GM19372 (cell line): ENCODE data around the gene PAX3.

Experiments
- ATAC-seq: cut with Tn5 transposase; IDR thresholded peaks from one replicate; pipeline ENCODE4 v1.9.1; 2021; ENCODE audit warnings: mild to moderate bottlenecking, low read depth, moderate library complexity; ENCODE audit not compliant: unreplicated experiment

PAX3 gene

DNA sequence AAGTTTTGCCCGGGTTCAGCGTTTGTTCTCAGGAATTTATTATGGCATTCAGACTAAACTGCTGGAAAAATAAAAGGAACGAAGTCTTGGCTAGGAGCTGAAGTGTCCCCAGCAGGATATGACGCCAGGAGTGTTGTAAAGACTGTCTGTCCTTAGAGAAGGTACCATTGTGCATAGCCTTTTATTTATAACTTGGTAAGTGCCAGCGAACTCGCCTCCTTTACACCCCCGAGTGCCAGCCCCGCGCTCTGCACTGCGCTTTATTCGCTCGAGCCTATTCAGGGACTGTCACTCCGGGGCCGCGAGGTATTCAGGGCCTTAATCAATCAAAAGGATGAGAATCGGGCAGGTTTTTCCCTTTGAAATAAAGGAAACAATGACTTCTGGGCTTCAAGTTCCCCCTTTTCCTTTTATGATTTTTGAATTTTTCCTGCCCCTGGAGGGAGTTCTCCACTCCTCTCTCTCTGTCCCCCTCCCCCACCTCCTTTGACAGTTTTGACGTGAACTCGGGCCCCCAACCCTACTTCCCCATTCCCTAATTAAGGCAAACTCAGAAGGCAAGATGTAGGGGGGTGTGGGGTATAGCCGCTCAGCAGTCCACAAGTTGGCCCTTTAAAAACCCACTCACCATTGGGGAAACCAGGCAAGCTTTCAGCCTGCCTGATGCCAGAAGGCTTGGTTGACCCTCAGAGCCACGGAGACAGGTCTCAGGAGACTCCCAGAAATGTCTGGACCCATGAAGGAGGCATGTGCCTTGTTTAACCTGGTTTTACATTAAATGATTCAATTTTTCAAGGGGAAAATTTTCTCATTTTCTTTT, 1.3 kb upstream of the PAX3 start:
- no peak for ATAC-seq

DNA sequence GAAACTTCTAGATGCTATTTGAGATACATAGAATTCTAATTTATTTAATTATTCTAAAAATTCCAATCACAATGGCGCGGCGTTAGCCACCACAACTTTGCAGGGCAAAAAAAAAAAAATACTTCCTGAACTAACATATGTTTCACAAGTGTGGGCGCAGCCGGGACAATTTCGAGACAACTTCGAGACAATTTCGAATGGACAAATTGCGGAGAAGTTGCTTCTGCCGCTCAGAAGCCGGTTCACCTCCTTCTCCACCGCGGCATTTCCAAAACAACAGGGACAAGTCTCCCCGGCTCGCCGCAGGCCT, 842 bp downstream of the PAX3 start:
- no peak for ATAC-seq

GRCh38 chr2:222297600-222297935, 1.2 kb downstream of the PAX3 start:
- no peak for ATAC-seq

DNA sequence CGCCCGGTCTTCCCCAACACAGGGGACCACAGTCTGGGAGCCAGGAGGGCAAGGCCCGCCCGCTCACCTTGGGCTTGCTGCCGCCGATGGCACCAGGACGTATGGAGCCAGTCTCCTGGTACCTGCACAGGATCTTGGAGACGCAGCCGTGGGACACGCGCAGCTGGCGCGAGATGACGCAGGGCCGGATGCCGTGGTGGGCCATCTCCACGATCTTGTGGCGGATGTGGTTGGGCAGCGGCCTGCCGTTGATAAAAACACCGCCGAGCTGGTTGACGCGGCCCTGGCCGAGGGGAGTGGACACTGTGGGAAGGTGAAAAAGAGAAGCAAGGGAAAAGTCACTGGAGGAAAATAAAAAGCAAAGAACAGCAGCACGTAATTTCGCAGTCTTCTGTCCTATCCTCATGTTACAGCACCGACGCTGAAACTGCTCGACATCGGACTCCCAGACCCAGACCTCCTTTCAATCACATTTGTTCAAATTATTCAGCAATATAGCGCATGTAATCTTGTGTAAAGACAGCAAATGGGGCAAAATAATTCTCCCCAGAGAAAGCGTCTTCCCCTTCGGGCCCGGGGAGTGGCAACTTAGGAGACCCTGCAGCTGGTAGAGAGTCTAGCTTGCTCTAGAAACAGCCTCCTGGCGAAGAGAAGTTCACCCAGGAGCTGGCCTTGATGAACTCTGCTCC, 1.7 kb downstream of the PAX3 start:
- no peak for ATAC-seq

- no peak for ATAC-seq
These were observed 2.5 kb downstream of the PAX3 start for GRCh38 chr2:222296311-222296741.

DNA sequence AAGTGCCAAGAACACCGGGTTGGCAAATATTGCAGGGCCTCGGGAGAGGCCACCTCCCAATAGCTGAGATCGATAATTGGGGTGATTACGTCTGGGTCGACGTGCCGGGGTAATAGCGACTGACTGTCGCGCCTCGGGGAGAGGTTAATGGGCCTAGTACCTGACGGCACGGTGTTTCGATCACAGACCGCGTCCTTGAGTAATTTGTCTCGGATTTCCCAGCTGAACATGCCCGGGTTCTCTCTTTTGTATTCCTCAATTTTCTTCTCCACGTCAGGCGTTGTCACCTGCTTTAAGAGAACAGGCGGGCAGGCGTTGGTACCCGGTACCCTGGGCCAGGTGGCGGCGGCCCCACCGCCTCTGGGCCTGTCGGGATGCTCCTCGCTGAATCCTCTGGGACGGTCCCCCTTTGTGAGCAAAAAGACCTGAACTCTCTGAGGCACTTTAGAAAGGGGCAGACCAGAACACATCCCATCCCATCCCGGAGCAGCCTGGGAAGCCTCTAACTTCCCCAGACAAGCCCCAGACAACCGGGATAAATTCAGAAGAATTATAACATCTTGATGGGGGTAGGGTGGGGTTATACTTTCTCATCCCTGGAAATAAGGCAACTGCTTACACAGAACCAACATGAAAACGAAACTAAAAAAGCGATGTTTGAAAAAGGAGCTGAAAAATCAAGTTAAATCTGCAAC, 3.3 kb downstream of the PAX3 start:
- no peak for ATAC-seq

DNA sequence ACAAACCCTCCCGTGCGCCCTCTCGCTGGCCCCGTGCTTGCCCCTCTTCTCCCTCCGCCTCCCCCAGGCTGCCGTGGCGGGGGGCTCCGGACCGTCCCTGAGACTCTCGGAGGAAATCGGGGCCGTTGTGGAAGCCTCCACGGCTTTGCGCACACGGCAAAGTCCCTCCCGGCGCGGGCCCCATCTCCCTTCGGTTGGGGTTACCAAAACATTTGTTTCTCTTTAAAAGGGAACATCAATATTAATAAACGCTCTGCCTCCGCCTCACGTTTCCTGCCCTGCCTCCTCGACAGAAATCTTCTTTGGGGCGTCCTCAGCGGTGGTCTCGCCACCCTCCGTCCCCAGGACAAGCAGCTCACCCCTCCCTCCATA, 3.8 kb downstream of the PAX3 start:
- no peak for ATAC-seq

GRCh38 chr2:222293660-222294630, 4.9 kb downstream of the PAX3 start:
- no peak for ATAC-seq

DNA sequence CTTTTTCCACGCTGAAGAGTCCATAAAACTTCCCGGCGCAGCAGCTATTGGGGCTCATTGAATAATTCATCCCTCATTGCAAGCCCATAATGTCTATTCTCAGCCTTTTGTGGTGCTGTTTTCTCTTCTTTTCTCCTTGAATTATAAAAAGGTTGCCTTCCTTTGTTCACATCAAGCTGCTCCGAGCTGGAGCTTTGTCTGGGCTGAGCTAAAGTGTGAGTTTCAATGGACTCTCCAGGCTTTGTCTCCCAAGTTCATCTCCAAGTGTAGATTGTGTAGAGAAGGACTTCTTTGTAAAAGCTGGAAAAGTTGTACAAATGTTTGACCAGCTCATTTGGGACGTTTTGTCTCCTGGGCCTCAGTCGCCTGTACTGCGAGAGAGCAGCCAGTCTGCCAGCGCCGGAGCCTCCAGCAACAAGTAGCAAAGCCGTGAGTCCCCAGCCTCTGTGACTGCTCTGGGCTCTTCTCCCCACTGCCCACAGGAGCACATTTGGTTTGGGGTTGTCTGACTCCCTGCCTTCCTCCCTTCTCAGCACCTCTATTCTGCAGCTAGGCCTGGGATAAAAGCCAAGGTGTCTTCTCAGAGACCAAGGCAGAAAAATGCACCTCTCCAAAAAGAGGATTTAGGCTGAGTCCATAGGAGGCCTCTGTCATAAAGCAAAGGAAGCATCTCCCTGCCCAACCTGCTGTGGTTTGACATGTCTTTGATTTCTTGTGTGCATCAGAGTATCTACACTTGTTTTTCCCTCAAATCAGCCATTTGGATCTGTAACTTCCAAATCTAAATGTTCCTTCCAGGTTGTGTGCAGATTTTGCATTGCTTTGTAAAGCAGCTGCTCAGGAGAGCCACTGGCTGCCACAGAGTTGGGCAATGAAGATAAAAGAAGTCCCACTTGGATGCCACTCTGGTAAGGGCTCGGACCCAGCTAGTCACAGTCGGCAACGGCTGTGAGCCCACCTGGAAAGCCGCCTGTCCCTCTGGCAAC, 6.4 kb downstream of the PAX3 start:
- ATAC-seq, result no peak

- ATAC-seq, result no peak
These were observed 7.3 kb downstream of the PAX3 start for GRCh38 chr2:222291485-222291841.

GRCh38 chr2:222290736-222291484, 7.9 kb downstream of the PAX3 start:
- ATAC-seq, result no peak

DNA sequence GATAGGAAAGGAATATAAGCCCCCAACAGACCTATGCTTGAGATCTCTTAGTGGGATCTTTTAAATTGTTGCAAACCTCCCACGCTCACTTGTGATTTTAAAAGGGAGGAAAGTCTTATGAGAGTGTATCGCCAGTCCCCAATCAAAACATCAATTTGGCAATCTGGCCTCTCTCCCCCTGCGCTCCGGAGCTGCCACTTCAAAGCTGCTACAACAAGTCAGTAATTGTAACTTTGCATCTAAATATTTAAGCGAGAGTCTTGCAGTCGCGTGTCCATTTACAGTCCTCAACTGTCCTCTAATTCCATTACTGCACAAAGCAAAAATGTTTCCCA, 8.4 kb downstream of the PAX3 start:
- no peak for ATAC-seq

DNA sequence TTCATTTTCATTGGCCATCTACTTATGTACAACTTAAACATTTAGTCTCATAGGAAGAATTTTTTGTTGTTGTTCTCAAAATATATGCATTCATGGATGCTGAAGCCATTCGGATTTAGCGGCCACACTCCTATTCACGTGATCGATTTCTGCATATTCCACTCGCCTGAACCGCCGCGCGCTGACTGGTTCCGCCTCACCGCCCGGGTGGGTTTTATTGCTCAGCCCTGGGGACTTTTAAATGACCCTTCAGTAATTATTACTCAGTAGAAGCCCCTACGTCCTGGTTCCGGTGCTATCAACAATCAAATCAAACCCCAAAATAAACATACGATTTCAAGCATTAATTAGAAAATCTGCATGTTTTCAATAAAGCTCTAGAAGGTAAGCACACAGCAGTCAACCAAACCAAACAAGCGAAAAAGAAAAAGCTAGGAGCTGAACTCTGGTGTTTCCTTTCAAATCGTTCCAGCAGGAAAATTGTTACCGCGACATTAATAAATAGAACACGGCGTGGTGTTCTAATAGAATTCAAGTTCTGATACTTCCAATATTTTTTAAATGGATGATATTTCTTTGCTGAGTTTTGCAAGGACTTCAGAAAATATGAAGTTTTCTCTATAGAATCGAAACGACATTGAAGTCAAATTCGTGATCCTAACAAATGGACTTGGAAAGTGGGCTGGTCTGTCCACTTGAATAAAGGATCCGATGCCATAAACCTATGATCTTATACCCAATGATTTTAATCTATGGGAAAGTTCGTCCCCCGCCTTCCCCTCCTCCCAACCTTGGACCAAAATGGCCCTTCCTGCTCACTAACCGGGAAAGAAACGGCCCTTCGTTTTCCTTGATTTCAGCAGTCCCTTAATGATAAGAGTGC, 9.3 kb downstream of the PAX3 start:
- no peak for ATAC-seq

GRCh38 chr2:222288590-222289277, 10.1 kb downstream of the PAX3 start:
- ATAC-seq, result no peak

DNA sequence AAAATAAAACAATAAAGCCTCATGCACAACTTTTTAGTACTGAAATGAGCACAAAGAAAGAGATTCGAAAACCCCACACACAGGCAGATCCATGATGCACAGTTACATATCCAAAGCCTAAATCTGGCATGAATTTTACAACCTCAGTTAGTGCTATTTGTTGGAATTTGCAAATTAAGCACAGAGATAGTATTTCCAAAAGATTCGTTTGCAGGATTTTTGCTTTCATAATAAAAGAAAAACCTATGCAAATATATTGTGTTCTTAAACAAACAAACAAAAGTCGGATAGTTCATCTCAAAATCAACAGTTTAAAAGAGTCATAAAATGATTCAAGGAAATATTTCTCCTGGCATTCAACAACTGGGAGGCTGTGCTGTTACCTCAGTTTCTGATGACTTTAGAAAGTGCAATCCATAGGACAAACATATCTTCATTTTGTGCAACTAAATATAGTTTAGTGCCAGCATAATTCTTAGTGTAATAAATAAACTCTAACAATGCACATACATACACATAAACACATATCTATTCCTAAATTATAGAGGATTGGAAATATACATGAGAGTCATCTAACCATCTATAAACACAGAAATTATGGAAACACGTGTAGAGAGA, 10.8 kb downstream of the PAX3 start:
- no peak for ATAC-seq

GRCh38 chr2:222284466-222284865, 14.3 kb downstream of the PAX3 start:
- no peak for ATAC-seq

- ATAC-seq, result no peak
These were observed 15.2 kb downstream of the PAX3 start for GRCh38 chr2:222283634-222284033.
